HEK293 (cell line): ENCODE results near the gene DOCK4.

Source experiments
- CTCF ChIA-PET: fragments of 350-600 bp; formaldehyde crosslinking; extraction: SDS; loops from one replicate; lab custom pipeline; 2021; ENCODE audit warnings: antibody characterized with exemption; lab: Yijun Ruan, JAX
- POLR2A ChIA-PET: fragments of 300-600 bp; formaldehyde crosslinking; extraction: SDS; loops from one replicate; lab custom pipeline; 2020; ENCODE audit warnings: antibody characterized with exemption, inconsistent platforms; lab: Yijun Ruan, JAX
- H3K27ac ChIP-seq: fragments of 200-500 bp; sonication (Bioruptor generic); 2 replicates; pipeline ENCODE4 v1.5.1; 2014; ENCODE audit warnings: low read depth, low read length, control low read depth, inconsistent platforms; ENCODE audit errors: extremely low read depth
- H3K36me3 ChIP-seq, 2 experiments: fragments of 200-500 bp in 1 of 2; sonication (Bioruptor generic) in 1 of 2; 1 replicate in 1 of 2; 2 replicates in 1 of 2; pipeline ENCODE4 v1.5.1; 2014 to 2017; ENCODE audit warnings: inconsistent platforms in 2 of 2, low read length in 2 of 2; ENCODE audit not compliant: control insufficient read depth in 2 of 2, insufficient read depth in 1 of 2
- H3K4me1 ChIP-seq: fragments of 200-500 bp; sonication (Bioruptor generic); 2 replicates; pipeline ENCODE4 v1.5.1; 2014; ENCODE audit warnings: mild to moderate bottlenecking, low read length, inconsistent platforms; ENCODE audit not compliant: control insufficient read depth, insufficient read depth
- H3K4me3 ChIP-seq: 2 replicates; pipeline ENCODE4 v1.5.1; 2011; ENCODE audit warnings: low read depth, mild to moderate bottlenecking, control low read depth, low read length, moderate library complexity
- H3K9me3 ChIP-seq: fragments of 200-500 bp; sonication (Bioruptor generic); 2 replicates; pipeline ENCODE4 v1.5.1; 2014; ENCODE audit warnings: low read depth, low read length, inconsistent platforms; ENCODE audit not compliant: control insufficient read depth, insufficient read depth
- HOXC10 ChIP-seq: sonication (generic); formaldehyde crosslinking; IDR thresholded peaks from 2 replicates; pipeline ENCODE4 v1.8.1; 2023; ENCODE audit warnings: mild to moderate bottlenecking, missing genetic modification reagents
- INSM2 ChIP-seq: fragments of 450-650 bp; formaldehyde crosslinking; IDR thresholded peaks from 2 replicates; pipeline ENCODE4 v1.5.1; 2016; ENCODE audit warnings: missing biosample characterization, missing genetic modification characterization
- PRDM6 ChIP-seq: fragments of 450-650 bp; formaldehyde crosslinking; IDR thresholded peaks from 2 replicates; pipeline ENCODE4 v1.5.1; 2017; ENCODE audit warnings: missing biosample characterization, missing genetic modification characterization
- REST ChIP-seq: fragments of 450-650 bp; formaldehyde crosslinking; IDR thresholded peaks from 2 replicates; pipeline ENCODE4 v1.5.1; 2016; ENCODE audit warnings: missing biosample characterization, missing genetic modification characterization
- ZBTB1 ChIP-seq: fragments of 450-650 bp; formaldehyde crosslinking; IDR thresholded peaks from 2 replicates; pipeline ENCODE4 v1.5.1; 2016; ENCODE audit warnings: missing biosample characterization, missing genetic modification characterization
- ZBTB10 ChIP-seq: fragments of 450-650 bp; formaldehyde crosslinking; IDR thresholded peaks from 2 replicates; pipeline ENCODE4 v1.5.1; 2016; ENCODE audit warnings: missing biosample characterization, missing genetic modification characterization
- ZBTB26 ChIP-seq: fragments of 450-650 bp; formaldehyde crosslinking; optimal IDR thresholded peaks from 2 replicates; pipeline ENCODE3; 2016; ENCODE audit warnings: missing biosample characterization, mild to moderate bottlenecking, missing genetic modification characterization
- ZIC2 ChIP-seq: fragments of 450-650 bp; formaldehyde crosslinking; IDR thresholded peaks from 2 replicates; pipeline ENCODE4 v1.5.1; 2016; ENCODE audit warnings: missing biosample characterization, missing genetic modification characterization
- ZNF112 ChIP-seq: fragments of 450-650 bp; formaldehyde crosslinking; IDR thresholded peaks from 2 replicates; pipeline ENCODE4 v1.5.0; 2017; ENCODE audit warnings: missing biosample characterization, missing genetic modification characterization
- ZNF148 ChIP-seq: fragments of 450-650 bp; formaldehyde crosslinking; IDR thresholded peaks from 2 replicates; pipeline ENCODE4 v1.5.0; 2017; ENCODE audit warnings: missing biosample characterization, missing genetic modification characterization, borderline replicate concordance
- ZNF19 ChIP-seq: fragments of 450-650 bp; formaldehyde crosslinking; IDR thresholded peaks from 2 replicates; pipeline ENCODE4; 2016; ENCODE audit warnings: missing biosample characterization, missing genetic modification characterization, low read depth
- ZNF426 ChIP-seq: fragments of 450-650 bp; formaldehyde crosslinking; IDR thresholded peaks from 2 replicates; pipeline ENCODE4 v1.5.1; 2017; ENCODE audit warnings: missing biosample characterization, missing genetic modification characterization, mild to moderate bottlenecking, inconsistent platforms, moderate library complexity
- ZNF433 ChIP-seq: fragments of 450-650 bp; formaldehyde crosslinking; IDR thresholded peaks from 2 replicates; pipeline ENCODE4 v1.5.1; 2016; ENCODE audit warnings: missing biosample characterization, missing genetic modification characterization, low read depth
- ZNF501 ChIP-seq: fragments of 450-650 bp; formaldehyde crosslinking; IDR thresholded peaks from 2 replicates; pipeline ENCODE4 v1.5.1; 2016; ENCODE audit warnings: missing biosample characterization, missing genetic modification characterization
- ZNF585B ChIP-seq: fragments of 450-650 bp; formaldehyde crosslinking; IDR thresholded peaks from 2 replicates; pipeline ENCODE4 v1.5.1; 2016; ENCODE audit warnings: missing biosample characterization, missing genetic modification characterization
- ZNF660 ChIP-seq: fragments of 450-650 bp; IDR thresholded peaks from 2 replicates; pipeline ENCODE4 v1.5.1; 2018; ENCODE audit warnings: missing biosample characterization, mild to moderate bottlenecking, missing genetic modification characterization
- ZNF670 ChIP-seq: fragments of 450-650 bp; formaldehyde crosslinking; IDR thresholded peaks from 2 replicates; pipeline ENCODE4 v1.5.1; 2016; ENCODE audit warnings: missing biosample characterization, missing genetic modification characterization, low read depth

DOCK4 gene

GRCh38 chr7:111756687-111757178 is 449.5 kb downstream of the DOCK4 start (continued):
- TF ChIP-seq INSM2 (no peak), ZNF426 (tag by site-specific recombination) (no peak)

GRCh38 chr7:111755383-111755782 is 450.8 kb downstream of the DOCK4 start:
- no peak overlapping the region for H3K4me3 ChIP-seq
- no peak overlapping the region for H3K27ac ChIP-seq
- H3K4me1 ChIP-seq = no peaks in the 10 kb centered on the region; the same call in 1 of the 2 replicates
- CTCF ChIA-PET = interaction anchor here (1.3 to 4.3 kb wide), 5 partner anchors 14 to 744 kb away, joined by 5 to 15 read pairs (median 12); no protein-coding TSS in a partner anchor
- no peaks in the 10 kb centered on the region for H3K9me3 ChIP-seq
- no peaks in the 10 kb centered on the region for H3K36me3 ChIP-seq
- POLR2A ChIA-PET = no interaction called here
- TF ChIP-seq ZNF660 (tag by site-specific recombination) (no peak), ZNF585B (tag by site-specific recombination) (no peak)

GRCh38 chr7:111753968-111754367 is 452.2 kb downstream of the DOCK4 start:
- ChIA-PET POLR2A (no interaction called here), CTCF (interaction anchor here (0.6 to 4.3 kb wide), 16 partner anchors 8 to 1518 kb away, joined by 3 to 29 read pairs (median 5); no protein-coding TSS in a partner anchor)
- TF ChIP-seq ZNF501 (no peak), HOXC10 (CRISPR knock-in tag) (no peak), ZBTB1 (tag by site-specific recombination) (no peak), ZNF19 (no peak), ZNF433 (tag by site-specific recombination) (no peak), ZIC2 (tag by site-specific recombination) (no peak), PRDM6 (no peak), ZNF112 (tag by site-specific recombination) (no peak), ZNF148 (tag by site-specific recombination) (no peak), ZBTB10 (tag by site-specific recombination) (no peak), REST (no peak), ZBTB26 (tag by site-specific recombination) (no peak), ZNF670 (tag by site-specific recombination) (no peak)
- Histone ChIP-seq H3K4me1 (no peaks in the 10 kb centered on the region; the same call in 1 of the 2 replicates), H3K27ac (no peak overlapping the region), H3K4me3 (no peak overlapping the region), H3K36me3 (no peaks in the 10 kb centered on the region), H3K9me3 (no peaks in the 10 kb centered on the region)
